ENCODE measurements around the gene LCNL1.

Gene LCNL1

GRCh38 chr9:136949239-136949816 lies 33.5 kb upstream of the LCNL1 start:
- no peak for FAIRE-seq
- TF ChIP-seq, protein P1, sequence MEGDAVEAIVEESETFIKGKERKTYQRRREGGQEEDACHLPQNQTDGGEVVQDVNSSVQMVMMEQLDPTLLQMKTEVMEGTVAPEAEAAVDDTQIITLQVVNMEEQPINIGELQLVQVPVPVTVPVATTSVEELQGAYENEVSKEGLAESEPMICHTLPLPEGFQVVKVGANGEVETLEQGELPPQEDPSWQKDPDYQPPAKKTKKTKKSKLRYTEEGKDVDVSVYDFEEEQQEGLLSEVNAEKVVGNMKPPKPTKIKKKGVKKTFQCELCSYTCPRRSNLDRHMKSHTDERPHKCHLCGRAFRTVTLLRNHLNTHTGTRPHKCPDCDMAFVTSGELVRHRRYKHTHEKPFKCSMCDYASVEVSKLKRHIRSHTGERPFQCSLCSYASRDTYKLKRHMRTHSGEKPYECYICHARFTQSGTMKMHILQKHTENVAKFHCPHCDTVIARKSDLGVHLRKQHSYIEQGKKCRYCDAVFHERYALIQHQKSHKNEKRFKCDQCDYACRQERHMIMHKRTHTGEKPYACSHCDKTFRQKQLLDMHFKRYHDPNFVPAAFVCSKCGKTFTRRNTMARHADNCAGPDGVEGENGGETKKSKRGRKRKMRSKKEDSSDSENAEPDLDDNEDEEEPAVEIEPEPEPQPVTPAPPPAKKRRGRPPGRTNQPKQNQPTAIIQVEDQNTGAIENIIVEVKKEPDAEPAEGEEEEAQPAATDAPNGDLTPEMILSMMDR (IDR thresholded peaks at IDR 0.05; ENCODE audit: insufficient read depth, missing control alignments) = no peak
- no peak for DNase-seq (ENCODE audit: insufficient read length, low spot score)

- DNase-seq (ENCODE audit: insufficient read length, low spot score) = peak; percentile 100
- TF ChIP-seq, protein P1 (IDR thresholded peaks at IDR 0.05; ENCODE audit: insufficient read depth, missing control alignments) = no peak
- FAIRE-seq = no peak
These were observed 32.8 kb upstream of the LCNL1 start for GRCh38 chr9:136949817-136950655.

DNA sequence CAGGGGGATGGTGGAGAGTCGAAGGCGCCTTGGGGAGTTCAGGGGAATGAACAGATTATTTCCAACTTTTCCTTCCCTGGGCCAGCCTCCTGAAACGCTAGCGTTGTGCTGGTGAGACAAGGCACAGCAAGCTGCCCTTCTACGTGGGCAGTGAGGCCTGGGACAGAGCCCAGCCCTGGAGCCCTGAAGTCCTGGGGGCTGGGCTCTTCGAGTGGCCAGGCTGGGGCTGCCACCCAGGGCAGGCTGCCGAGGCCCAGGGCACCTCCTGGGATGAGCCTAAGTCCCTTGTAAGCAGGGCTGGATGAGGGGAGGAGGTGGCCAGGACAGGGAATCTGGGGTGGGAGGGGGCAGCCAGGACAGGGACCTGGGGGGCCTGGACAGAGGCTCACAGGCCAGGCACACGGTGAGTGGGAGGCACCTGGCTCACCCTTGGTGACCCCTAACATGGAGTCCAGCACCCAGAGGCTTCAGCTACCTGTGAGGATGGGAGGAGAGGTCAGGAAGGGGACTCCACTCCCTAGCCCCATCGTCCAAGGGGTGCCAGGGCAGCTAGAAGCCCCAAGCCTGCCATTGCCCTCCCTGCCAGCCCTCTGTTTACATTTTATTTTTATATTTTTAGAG lies 32.0 kb upstream of the LCNL1 start:
- TF ChIP-seq, protein P1 (IDR thresholded peaks at IDR 0.05; ENCODE audit: insufficient read depth, missing control alignments) = no peak
- DNase-seq (ENCODE audit: insufficient read length, low spot score) (no peak), FAIRE-seq (no peak)

DNA sequence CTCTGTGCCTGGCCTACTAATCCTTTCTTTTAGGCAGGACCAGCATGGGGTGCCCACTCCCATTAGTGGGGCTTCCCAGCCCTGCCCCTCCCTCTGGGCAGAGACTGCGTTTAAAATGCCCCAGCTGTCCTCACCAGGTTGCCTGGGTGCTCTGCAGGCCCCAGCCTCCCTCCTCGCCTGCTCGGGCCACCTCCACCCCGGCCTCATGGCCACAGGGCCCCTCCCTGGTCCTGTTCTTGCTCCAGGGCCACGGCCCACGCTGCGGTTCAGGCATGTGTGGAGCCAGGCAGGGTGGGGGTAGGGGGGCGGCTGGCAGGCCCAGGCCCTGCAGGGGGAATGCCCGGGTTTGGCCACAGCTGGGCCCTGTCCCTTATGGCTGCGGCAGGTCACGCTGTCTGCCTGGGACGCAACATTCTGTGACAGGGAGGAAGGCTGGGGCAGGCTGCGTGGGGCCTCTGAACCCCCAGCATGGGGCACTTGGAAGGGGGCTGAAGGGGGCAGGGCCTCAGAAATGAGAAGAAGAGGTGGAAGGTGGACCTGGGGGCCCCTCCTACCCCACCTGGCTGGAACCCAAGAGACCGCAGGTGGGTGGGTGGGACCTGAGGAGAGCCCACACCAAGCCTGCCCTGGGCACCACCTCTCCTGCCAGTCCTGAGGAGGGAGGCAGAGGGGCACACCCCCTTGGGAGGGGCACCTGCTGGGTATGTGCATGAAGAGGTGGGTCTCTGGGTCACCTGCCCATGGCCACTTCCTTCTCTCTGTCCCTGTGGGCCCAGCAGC lies 31.1 kb upstream of the LCNL1 start, which contains the start of gene LCN12:
LCN12 (plus strand) TSS at position 733 of the 780 bp plus-strand sequence. CDS start 55 bp downstream, outside the sequence.
- DNase-seq (ENCODE audit: insufficient read length, low spot score) = no peak
- FAIRE-seq = no peak
- TF ChIP-seq, protein P1 (IDR thresholded peaks at IDR 0.05; ENCODE audit: insufficient read depth, missing control alignments) = no peak

- TF ChIP-seq, protein P1 (IDR thresholded peaks at IDR 0.05; ENCODE audit: insufficient read depth, missing control alignments) = no peak
- FAIRE-seq (no peak), DNase-seq (ENCODE audit: insufficient read length, low spot score) (no peak)
These were observed 30.4 kb upstream of the LCNL1 start for GRCh38 chr9:136952321-136952850.

DNA sequence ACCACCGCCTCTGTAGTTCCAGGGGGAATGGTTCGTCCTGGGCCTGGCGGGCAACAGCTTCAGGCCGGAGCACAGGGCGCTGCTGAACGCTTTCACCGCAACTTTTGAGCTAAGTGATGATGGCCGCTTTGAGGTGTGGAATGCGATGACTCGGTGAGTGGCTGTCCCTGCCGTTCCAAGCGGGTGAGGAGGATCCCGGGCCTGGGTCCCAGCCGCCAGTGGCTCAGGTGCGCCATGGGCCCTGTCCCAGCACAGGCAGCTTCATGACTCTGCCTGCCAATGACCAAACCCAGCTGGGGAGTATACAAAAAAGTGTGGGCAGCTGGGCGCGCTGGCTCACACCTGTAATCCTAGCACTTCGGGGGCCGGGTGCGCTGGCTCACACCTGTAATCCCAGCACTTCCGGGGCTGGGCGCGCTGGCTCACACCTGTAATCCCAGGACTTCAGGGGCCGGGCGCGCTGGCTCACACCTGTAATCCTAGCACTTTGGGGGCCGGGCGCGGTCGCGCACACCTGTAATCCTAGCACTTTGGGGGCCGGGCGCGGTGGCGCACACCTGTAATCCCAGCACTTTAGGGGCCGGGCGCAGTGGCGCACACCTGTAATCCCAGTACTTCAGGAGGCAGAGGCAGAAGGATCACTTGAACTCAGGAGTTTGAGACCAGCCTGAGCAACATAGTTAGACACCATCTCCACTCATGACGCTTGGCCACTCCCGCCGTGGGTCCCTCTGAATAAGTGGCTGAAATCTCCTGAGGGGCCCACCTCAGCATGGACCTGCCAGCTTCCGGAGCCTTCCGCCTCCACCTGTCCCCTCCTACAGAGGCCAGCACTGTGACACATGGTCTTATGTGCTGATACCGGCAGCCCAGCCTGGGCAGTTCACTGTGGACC lies 29.7 kb upstream of the LCNL1 start:
- FAIRE-seq (no peak), DNase-seq (ENCODE audit: insufficient read length, low spot score) (no peak)
- TF ChIP-seq, protein P1 (IDR thresholded peaks at IDR 0.05; ENCODE audit: insufficient read depth, missing control alignments) = no peak
